Liver (tissue), 3 donors: ENCODE measurements around the gene GABRR1.

ENCODE experiments used
- EGR1 ChIP-seq, 2 donors: IDR thresholded peaks; 2 replicates each; pipeline ENCODE4 v1.6.1; 2016 to 2018; ENCODE audit warnings: antibody characterized with exemption in 2 of 2, low read depth in 2 of 2
- FOXA1 ChIP-seq: IDR thresholded peaks from 2 replicates; pipeline ENCODE4 v1.6.1; 2016; ENCODE audit warnings: antibody characterized with exemption
- GABPA ChIP-seq, 2 donors: IDR thresholded peaks in 1 of 2; conservative IDR thresholded peaks in 1 of 2; 2 replicates each; pipeline ENCODE4 v1.6.1; 2016; ENCODE audit warnings: antibody characterized with exemption in 2 of 2, mild to moderate bottlenecking in 1 of 2, moderate library complexity in 1 of 2
- HNF4G ChIP-seq: IDR thresholded peaks from 2 replicates; pipeline ENCODE4 v1.6.1; 2016; ENCODE audit warnings: antibody characterized with exemption
- JUND ChIP-seq, 2 donors: IDR thresholded peaks; 2 replicates each; pipeline ENCODE4 v1.6.1; 2016; ENCODE audit warnings: antibody characterized with exemption in 2 of 2
- RAD21 ChIP-seq, 2 donors: IDR thresholded peaks; 2 replicates each; pipeline ENCODE4 v1.6.1; 2016; ENCODE audit warnings: antibody characterized with exemption in 2 of 2, mild to moderate bottlenecking in 2 of 2
- SP1 ChIP-seq: IDR thresholded peaks from 2 replicates; pipeline ENCODE4 v1.6.1; 2018; ENCODE audit warnings: antibody characterized with exemption, mild to moderate bottlenecking
- TAF1 ChIP-seq: conservative IDR thresholded peaks from 2 replicates; pipeline ENCODE4 v1.6.1; 2016; ENCODE audit warnings: antibody characterized with exemption, mild to moderate bottlenecking
- TF ChIP-seq, protein P1 (sequence below): fragments of 150-350 bp; IDR thresholded peaks from 2 replicates; pipeline ENCODE4 v1.5.1; 2017; ENCODE audit warnings: improper control_type of control experiment, low read depth, low read length; ENCODE audit not compliant: missing input control
- TF ChIP-seq, protein P2 (sequence below): IDR thresholded peaks from 2 replicates; pipeline ENCODE4 v1.6.1; 2016; ENCODE audit warnings: antibody characterized with exemption, mild to moderate bottlenecking
- TF ChIP-seq, protein P3 (sequence below): IDR thresholded peaks from 2 replicates; pipeline ENCODE4 v1.6.1; 2016; ENCODE audit warnings: antibody characterized with exemption
- TF ChIP-seq, protein P4 (sequence below): IDR thresholded peaks from 2 replicates; pipeline ENCODE4 v1.6.1; 2016; ENCODE audit warnings: antibody characterized with exemption
- donor health status: healthy.
- donor health status: healthy.

DNA sequence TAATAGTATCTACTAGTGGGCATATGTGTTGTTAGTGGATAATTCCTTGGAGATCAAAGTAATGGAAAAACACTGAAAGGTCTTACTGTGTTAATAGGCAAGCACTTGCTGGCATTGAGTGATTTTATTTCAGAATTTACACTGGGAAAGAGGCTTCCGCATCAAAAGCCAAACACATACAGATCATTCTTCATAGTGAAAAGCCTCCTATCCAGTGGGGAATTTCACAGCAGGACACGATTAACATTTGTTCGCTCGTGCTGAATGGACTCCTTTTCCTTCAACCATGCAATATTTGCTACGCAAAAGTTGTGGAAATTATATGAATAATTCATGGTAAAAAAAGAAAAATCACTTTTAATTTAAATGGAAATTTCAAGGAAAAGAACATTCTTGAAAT lies 26.4 kb downstream of the GABRR1 start:
- TF ChIP-seq, protein P1, sequence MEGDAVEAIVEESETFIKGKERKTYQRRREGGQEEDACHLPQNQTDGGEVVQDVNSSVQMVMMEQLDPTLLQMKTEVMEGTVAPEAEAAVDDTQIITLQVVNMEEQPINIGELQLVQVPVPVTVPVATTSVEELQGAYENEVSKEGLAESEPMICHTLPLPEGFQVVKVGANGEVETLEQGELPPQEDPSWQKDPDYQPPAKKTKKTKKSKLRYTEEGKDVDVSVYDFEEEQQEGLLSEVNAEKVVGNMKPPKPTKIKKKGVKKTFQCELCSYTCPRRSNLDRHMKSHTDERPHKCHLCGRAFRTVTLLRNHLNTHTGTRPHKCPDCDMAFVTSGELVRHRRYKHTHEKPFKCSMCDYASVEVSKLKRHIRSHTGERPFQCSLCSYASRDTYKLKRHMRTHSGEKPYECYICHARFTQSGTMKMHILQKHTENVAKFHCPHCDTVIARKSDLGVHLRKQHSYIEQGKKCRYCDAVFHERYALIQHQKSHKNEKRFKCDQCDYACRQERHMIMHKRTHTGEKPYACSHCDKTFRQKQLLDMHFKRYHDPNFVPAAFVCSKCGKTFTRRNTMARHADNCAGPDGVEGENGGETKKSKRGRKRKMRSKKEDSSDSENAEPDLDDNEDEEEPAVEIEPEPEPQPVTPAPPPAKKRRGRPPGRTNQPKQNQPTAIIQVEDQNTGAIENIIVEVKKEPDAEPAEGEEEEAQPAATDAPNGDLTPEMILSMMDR = no peak
- TF ChIP-seq, protein P2, sequence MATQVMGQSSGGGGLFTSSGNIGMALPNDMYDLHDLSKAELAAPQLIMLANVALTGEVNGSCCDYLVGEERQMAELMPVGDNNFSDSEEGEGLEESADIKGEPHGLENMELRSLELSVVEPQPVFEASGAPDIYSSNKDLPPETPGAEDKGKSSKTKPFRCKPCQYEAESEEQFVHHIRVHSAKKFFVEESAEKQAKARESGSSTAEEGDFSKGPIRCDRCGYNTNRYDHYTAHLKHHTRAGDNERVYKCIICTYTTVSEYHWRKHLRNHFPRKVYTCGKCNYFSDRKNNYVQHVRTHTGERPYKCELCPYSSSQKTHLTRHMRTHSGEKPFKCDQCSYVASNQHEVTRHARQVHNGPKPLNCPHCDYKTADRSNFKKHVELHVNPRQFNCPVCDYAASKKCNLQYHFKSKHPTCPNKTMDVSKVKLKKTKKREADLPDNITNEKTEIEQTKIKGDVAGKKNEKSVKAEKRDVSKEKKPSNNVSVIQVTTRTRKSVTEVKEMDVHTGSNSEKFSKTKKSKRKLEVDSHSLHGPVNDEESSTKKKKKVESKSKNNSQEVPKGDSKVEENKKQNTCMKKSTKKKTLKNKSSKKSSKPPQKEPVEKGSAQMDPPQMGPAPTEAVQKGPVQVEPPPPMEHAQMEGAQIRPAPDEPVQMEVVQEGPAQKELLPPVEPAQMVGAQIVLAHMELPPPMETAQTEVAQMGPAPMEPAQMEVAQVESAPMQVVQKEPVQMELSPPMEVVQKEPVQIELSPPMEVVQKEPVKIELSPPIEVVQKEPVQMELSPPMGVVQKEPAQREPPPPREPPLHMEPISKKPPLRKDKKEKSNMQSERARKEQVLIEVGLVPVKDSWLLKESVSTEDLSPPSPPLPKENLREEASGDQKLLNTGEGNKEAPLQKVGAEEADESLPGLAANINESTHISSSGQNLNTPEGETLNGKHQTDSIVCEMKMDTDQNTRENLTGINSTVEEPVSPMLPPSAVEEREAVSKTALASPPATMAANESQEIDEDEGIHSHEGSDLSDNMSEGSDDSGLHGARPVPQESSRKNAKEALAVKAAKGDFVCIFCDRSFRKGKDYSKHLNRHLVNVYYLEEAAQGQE = no peak
- TF ChIP-seq FOXA1 (no peak), RAD21 (IDR thresholded peaks at IDR 0.05) (no peak), SP1 (no peak), EGR1 (IDR thresholded peaks at IDR 0.05; ENCODE audit: low read depth in 2 of 2) (no peak), TAF1 (no peak), GABPA (IDR thresholded peaks at IDR 0.05 in 1 of 2, conservative IDR thresholded peaks at IDR 0.05 in 1 of 2) (no peak), HNF4G (no peak), JUND (IDR thresholded peaks at IDR 0.05) (no peak)
- TF ChIP-seq, protein P3, sequence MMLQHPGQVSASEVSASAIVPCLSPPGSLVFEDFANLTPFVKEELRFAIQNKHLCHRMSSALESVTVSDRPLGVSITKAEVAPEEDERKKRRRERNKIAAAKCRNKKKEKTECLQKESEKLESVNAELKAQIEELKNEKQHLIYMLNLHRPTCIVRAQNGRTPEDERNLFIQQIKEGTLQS = no peak
- TF ChIP-seq, protein P4, sequence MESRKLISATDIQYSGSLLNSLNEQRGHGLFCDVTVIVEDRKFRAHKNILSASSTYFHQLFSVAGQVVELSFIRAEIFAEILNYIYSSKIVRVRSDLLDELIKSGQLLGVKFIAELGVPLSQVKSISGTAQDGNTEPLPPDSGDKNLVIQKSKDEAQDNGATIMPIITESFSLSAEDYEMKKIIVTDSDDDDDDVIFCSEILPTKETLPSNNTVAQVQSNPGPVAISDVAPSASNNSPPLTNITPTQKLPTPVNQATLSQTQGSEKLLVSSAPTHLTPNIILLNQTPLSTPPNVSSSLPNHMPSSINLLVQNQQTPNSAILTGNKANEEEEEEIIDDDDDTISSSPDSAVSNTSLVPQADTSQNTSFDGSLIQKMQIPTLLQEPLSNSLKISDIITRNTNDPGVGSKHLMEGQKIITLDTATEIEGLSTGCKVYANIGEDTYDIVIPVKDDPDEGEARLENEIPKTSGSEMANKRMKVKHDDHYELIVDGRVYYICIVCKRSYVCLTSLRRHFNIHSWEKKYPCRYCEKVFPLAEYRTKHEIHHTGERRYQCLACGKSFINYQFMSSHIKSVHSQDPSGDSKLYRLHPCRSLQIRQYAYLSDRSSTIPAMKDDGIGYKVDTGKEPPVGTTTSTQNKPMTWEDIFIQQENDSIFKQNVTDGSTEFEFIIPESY = no peak
